GM19324 (cell line): ENCODE results near the gene DHX57.
"Not testable (repeated sequence)": the region's sequence is repeated elsewhere in the genome, so short reads cannot be mapped to it uniquely, and the experiment has no call there.

Experiments used
- ATAC-seq: cut with Tn5 transposase; IDR thresholded peaks from one replicate; pipeline ENCODE4 v1.9.1; 2021; ENCODE audit warnings: mild to moderate bottlenecking, moderate library complexity; ENCODE audit not compliant: unreplicated experiment, low FRiP score

The DHX57 gene

GRCh38 chr2:38755891-38756290, 119.8 kb downstream of the DHX57 start:
- not testable (repeated sequence) for ATAC-seq

GRCh38 chr2:38754506-38754905, 121.2 kb downstream of the DHX57 start:
- no peak for ATAC-seq

DNA sequence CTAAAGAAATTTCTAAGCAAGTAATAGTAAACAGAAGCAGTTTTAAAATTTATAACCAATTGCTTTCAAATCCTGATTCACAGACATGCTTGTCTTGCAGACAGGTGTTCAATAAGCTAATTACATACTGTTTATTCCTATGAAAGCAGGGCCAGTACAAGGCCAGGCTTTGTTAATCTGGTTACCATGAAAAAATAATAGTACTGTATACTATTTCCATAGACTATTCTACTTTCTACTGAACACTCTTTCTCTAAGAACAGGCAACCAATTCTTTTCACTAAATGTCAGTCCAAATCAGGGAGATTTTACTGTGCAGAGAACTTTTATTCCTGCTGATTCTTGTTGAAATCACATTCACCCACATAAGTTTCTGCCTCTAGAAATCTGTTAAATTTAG, 121.7 kb downstream of the DHX57 start:
- no peak for ATAC-seq

DNA sequence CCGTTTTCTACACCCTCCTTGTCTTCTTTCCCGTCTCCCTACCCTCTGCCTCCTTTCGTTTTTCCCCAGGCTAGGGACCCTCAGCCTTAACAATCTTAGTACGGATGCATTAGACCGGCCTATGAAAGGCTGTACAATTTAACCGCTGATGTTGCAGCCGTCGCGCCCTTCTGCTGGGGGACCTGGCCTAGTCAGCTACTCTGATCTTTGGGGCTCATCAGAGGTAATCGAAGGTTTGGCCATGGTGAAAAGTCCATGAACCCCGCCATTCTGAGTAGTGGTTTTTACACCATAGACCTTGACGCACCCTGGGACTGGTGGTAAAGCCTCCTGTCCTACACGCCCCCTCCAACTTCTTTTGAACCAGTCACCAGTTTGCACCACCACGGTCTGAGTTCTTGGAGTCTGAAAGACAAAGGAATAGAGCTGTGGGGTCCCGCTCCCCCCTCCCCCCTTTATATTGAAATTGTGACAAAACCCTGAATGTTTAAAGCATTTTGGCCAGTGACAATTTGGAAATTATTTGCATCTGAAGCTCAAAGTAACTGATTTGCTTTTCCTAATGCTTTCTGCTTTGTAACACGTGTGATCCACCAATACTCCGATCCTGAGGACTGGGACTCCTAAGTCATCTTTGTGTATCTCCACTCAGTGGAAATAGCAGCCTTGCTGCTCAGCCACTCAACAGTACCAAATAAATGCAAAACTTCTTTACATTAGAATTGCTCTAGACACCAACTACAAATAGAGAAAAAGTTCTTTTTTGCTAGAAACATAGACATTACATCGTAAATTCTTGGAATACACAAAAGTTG, 123.9 kb downstream of the DHX57 start:
- no peak for ATAC-seq

DNA sequence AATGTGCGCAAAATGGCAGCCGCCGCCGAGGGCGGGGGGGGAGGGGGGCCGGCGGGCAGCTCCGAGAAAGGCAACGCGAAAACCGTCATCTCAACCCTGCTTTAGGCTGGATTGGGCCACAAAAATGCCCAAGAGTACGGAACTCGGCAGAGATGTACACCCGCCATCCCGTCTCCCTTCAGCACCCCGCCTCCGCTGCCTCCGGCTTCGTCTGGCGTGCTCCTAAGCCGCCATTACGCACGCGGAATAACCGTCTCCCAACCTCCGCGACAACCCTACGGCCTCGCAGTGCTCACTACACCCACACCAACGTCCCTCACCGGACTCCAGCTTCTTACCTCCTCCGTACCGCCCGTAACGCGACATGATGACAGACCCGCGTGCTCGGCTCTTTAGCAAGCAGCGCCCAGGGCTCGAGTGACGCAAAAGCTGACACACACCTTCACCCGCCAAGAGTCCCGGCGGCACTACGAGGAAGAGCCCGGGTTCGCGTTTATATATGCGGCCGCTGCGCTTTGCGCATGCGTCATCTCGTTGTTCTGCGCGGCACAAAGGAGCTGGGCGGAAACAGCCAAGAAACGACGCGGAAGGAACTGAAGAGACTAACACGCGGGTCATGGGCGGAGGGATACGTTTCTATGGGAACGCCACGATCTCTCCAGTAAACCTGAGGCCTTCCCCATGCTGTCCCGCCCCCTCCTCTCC, 124.7 kb downstream of the DHX57 start, which contains the start of gene SRSF7:
Gene SRSF7 (minus strand): TSS at position 471 of the 705 bp plus-strand sequence. CDS start 105 bp downstream, at position 366.
- peak; percentile 88 for ATAC-seq

- peak; percentile 42 for ATAC-seq
These were observed 125.5 kb downstream of the DHX57 start for GRCh38 chr2:38750011-38750890.

DNA sequence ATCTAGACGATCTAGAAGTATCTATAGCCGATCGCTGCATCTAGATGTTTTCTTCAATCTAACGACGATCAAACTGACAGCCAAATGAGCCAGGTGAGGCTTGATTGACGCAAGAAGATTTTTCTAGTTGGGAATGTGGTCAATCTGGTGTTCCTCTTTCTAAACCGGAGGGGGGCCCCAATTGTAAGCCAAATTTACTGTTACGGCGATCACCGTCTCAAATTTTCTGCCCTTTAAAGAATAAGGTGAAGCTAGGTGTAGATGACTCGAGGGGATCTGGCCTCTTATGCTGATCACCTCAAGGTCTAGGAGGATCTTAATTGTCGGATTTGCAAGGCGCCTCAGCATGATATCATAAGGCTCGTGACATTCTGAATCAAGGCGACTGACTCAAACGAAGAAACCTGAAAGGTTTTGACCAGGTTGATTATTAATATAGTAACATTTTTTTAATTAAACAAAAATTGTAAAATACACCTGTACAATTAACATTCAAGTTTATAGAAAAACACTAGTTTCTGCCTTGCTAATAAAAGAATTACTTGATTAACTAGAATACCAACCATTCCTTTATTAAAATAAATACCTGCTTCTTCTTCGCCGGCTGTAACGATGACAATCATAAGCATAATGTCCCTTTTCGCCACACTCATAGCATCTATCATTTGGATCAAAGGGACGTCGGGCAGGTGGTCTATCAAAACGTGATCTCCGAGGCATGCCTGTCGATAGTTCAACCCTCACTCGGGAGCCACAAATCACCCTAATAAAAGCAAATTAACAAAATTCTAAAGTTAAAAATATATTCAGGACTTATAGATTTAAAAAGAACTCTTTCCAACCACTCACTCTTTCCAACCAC, 126.6 kb downstream of the DHX57 start:
- ATAC-seq = no peak

DNA sequence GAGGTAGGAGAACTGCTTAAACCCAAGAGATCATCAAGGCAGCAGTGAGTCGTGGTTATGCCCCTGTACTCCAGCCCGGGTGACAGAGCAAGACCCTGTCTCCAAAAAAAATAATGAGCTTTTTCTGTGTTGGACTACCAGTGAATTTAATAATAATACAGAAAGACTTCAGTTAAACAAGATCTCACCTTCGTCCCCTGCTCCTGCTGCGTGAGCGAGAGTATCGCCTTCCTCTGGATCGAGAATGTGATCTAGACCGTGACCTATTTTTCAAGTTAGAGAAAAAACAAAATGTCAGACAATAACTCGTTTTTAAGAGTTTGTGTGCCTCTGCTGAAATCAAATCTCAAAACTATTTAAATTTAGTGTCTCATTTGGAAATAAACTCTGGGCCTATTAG, 127.3 kb downstream of the DHX57 start:
- no peak for ATAC-seq

- ATAC-seq = no peak
These were observed 127.9 kb downstream of the DHX57 start for GRCh38 chr2:38747819-38748218.
